ENCODE data around the gene IGF2.
A peak's percentile ranks its signal among the peaks of the same experiment; 100 is the strongest.

IGF2 gene

DNA sequence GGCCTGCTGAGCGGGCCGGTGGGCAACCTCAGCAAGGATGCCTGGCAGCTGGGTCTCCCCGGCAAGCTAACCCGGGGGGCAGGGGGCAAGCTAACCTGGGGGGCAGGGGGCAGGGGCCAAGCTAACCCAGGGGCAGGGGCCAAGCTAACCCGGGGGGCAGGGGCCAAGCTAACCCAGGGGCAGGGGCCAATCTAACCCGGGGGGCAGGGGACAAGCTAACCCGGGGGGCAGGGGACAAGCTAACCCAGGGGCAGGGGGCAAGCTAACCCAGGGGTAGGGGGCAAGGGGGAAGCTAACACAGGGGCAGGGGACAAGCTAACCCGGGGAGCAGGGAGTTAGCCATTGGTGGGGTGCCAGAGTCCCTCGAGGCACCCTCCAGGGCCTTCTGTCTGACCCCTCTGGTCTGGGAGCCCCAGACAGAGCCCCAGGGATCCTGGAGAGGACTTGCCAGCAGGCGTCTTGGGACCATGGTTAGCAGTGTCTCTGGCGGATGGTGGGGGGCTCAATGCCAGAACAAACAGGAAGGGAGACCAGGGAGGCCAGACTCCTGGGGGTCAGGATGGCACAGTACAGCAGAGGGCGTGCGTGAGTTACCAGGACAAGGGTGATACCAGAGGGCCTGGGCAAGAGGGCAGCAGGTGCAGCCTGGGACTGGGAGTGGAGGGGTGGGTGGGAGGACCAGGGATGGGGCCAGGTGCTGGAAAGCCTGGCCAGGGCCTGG lies 16.1 kb downstream of the IGF2 start:
- DNase-seq (ENCODE audit: low spot score) = no peak

DNA sequence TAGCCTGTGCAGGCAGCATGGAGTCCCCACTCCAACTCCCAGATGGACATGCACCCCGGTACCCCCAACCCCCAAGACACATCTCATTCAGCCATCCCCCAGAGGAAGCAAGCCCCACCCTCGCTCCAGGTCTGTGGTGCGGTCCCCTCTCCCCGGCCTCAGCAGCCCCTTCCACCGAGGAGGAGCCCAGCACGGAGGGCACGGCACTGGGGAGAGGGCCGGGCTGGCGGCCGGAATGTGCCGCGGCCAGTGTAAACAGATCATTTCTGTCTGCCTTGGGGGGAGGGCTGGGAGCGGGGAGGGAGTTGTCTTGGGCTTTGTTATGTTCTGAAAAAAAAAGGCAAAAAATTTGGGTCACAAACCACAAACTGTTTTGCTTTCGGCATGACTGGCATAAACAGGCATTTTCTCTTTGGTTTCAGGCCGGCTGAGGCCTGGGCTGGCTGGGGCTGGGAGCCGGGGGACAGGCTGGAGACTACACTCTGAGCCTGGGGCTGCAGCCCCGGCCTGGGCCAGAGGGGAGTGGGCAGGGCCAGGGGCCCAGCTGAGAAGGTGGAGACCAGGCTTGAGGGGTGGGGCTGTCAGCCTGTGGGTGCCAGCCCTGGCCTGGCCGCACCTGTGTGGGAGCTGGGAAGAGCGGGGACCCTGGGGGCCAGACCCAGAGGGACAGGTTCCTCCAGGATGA lies 16.8 kb downstream of the IGF2 start:
- peak; percentile 67 for DNase-seq (ENCODE audit: low spot score)

DNA sequence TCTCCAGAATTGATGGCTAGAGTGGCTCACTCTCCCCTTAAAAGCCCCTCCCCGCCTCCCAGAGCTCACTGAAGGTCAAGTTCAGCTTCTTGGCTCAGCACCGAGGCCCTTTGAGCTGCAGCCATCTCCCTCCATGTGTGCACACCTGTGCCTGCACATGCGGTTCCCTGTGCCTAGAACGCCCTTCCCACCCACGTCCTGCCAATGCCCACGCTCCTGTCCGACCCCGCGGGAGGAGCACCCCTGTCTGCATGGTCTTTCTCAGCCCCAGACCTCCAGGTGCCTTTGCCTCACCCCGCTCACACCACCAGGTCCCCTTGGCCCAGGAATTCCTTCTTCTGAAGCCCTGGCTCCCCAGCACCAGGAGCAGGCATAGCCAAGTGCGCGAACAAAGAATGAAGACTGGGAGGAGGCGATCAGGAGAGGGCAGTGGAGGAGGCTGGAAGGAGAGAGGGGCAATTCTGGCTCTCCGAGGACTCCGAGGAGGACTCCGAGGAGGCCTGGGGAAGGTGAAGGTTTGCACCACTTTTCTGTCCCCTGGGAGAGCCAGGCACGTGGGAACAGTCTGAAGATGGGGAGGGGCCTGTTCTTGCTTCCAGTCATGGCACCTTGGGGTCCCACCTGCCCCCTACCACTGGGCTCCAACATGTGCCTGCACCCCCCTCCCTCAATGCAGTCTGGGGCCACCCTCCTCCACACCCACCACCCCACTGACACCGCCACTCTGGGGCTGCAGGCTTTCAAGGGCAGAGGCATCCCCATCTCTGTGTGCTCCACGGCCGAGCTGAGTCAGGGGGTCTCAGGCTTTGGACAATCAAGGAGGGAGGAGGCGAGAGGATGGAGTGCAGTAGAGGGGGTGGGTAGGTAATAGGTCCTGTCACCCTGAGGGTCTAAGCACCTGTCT lies 17.7 kb downstream of the IGF2 start:
- DNase-seq (ENCODE audit: low spot score) = no peak

DNA sequence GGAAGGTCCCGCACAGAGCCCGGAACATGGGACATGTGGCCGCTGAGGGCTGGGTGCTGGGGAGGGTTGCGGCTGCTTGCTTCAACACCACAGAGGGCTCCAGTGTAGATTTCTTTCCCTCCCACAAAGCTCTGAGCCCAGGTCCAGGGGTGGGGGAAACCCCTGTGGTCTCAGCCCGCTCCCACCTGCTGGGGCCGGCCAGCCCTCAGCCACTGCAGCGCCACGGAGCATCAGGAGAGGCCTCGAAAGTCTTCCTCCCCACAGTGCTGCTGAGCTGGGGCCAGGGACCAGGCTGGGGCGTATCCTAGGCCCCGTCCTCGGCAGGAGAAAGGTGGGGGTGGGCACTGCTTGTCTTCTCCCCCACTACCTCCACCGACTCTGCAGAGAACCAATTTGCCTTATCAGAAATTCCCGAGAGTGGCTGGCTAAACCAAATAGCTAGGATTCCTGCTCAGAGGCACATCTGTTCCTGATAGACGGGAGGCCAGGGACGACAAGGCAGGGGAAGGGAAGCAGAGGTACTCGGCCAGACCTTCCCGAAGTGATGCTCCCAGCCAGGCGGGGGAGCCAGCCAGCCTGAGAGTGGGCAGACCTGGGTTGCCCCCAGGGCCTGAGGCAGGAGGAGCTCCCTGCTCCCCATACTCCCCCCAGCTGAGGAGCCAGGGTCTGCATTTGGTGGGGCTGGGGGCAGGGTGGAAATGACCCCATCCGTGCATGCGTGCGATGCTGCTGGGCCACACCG lies 18.7 kb downstream of the IGF2 start:
- DNase-seq (ENCODE audit: low spot score) = peak; percentile 70

DNA sequence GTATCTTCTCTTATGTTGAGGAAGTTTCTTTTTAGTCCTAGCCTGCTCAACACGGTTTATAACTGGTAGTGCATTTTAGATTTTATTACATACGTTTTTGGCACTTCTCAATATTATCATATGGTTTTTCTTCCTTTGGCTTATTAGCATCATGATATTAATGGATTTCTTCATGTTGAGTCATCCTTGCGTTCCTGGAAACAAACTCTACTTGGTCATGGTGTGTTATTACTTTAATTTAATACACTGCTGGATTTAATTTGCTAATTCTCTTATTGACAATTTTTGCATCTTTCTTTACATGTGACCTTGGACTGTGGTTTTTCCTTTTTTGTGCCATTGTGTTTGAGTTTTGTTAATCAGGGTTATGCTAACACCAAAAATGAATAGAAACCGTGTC lies 20.5 kb downstream of the IGF2 start:
- DNase-seq (ENCODE audit: low spot score) = no peak

DNA sequence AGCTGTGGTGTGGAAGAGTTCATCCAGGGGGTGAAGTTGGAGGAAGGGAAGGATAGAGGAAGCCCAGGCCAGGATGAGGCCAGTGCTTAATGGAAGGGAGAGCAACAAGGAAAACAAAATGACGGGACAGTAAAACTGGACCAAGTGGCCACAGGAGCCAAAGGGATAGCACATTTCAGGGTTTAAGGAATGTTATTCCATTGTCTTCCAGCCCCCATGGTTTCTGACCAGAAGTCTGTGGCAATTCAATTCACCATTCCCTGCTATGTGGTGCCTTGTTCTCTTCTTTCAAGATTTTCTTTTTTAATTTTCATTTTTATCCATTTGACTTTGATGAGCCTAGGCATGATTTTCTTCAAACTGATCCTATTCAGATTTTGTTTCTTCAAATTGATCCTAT lies 22.5 kb downstream of the IGF2 start:
- DNase-seq (ENCODE audit: low spot score) = no peak

DNA sequence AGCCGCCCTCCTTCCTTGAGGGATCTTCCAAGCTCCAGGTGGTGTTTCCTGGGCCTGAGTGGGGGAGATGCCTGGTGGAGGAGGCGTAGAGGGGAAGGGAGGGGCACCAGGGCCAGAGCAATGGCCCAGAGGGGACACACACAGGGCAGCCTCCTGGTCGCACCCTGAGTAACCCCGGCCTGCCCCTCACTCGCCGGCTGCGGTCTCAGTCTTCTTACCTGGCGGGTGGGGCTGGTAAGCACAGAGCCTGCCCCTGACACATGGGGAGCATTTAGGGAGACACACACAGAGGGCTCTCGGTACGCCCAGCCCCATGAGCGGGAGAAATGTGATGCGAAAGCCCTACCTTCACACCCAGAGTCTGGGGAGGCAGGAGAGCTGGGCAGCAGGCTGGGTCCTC lies 23.9 kb downstream of the IGF2 start:
- DNase-seq (ENCODE audit: low spot score) = no peak

DNA sequence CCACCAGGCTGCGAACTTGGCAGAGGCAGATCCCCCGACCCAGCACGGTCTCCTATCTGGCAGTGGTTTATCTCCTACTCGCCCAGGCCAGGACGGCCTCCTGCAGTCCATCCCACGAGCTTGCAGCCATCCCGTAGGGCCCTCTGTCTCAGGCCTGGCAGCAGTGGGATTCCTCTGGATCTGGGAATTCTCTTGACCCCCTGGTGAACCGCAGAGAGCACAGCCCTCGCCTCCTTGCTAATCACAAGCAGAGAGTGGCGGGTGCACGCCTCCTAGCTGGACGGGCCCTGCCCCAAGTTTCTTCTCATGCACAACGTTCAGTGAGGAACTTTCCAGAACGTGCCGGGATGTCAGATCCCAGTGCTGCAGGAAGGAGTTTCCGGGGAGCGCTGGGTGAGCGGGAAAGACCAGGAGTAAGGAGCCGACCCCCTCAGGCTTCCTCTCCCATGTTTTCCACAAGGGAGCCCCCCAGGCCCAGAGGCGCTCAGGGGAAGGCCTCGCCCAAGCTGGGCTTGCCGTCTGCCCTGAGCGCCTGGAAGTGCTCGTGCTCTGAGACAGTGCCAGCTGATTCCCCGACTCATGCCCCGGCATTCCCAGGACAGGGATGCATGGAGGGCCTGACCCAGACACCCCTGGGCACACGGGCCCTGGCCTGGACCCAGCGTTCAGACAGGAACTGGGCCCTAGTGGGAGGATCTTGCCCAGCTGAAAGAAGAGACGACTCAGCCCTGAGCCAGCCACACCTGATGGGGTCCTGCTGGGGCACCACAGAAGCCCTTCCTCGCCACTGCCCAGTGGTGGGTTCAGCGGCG lies 24.6 kb downstream of the IGF2 start:
- DNase-seq (ENCODE audit: low spot score) = no peak

DNA sequence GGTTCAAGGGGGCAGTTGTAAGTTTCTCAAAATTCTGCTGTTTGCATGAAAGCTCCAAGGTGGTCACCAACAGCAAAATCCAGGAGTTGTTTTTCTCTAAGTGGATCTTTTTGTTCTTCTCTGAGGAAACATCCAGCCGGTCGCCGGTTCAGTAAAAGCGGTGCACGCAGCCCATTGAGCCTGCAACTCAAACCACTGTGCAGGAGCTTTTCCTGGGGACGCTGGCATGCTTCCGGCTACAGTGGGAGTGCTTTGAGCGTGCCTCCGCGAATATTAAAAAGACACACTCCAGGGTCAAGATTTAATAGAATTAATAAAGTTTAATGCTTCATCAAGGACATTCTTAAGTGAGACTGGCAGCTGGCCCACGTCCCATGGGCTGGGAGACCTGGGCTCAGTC lies 25.4 kb downstream of the IGF2 start:
- no peak for DNase-seq (ENCODE audit: low spot score)

DNA sequence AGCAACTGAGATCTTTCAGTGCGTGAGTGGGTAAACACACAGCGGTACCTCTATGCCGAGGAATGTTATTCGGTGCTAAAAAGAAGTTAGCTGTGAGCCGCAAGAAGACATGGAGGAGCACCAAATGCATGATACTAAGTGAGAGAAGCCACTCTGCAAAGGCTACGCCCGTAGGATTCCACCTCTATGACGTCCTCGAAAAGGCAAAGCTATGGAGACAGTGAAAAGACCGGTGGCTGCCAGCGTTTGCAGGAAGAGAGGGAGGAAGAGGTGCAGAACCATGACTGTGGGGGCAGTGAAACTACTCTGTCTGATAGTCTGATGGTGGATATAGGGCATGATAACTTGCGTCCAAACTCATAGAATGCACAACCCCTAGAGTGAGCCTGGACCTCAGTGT lies 28.7 kb downstream of the IGF2 start:
- DNase-seq (ENCODE audit: low spot score) = no peak

DNA sequence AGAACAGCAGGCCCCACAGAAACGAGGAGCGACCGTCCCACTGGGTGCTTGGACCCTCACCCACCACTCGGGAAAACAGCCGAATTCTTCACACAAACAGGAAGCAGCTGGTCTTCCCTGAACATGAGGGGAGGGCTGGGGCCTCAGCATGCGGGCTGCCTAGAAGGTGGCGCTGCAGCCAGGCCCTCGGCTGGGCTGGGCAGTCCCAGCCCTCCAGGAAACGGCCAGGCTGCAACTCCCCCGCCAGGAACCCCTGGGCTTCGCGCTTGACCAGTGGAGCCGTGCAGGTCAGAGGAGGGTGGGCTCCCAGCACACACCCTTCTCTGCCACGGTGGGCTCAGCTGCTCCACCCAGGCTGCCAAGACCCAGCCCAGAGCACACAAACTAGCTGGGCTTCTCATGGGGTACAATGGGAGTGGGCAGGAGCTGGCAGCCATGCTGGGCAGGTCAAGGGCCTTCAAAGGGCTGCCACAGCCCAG lies 29.6 kb downstream of the IGF2 start:
- no peak for DNase-seq (ENCODE audit: low spot score)

DNA sequence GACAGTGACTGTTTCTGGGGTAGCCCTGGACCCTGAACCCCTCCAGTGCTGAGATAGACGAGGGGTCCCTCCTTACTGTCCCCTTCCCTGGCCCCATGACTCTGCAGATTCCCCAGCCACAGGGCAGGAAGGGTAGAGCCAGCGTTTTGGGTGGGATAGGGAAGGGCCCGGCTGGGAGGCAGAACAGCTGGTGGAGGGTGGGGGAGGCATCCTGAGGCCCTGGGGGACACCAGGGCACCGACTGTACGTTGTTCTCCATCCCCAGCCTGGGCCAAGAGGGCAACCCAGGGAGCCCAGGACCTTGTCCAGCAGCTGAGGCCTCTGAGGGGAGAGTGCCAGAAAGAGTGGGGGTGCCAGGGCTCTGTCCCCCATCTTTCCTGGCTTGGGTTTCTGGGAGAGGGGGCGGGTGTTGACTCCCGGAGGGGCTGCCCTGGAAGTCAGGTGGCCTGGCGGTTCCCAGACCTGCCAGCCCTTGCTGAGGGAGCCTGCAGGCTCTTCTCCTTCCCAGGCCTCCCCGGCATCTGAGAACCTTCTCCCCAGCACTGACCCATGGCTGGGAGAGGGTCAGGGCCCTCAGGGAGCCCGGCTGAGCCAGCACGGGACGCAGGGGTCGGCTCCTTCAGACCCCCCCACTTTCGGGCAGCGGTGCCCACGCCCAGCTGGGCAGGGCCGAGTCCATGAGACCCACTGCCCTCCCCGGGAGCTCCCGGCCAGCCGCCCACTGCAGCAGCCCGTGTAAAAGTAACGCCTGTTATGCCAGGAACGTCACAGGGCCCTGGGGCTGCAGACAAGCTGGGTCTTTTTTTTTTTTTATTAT lies 30.3 kb downstream of the IGF2 start:
- no peak for DNase-seq (ENCODE audit: low spot score)

DNA sequence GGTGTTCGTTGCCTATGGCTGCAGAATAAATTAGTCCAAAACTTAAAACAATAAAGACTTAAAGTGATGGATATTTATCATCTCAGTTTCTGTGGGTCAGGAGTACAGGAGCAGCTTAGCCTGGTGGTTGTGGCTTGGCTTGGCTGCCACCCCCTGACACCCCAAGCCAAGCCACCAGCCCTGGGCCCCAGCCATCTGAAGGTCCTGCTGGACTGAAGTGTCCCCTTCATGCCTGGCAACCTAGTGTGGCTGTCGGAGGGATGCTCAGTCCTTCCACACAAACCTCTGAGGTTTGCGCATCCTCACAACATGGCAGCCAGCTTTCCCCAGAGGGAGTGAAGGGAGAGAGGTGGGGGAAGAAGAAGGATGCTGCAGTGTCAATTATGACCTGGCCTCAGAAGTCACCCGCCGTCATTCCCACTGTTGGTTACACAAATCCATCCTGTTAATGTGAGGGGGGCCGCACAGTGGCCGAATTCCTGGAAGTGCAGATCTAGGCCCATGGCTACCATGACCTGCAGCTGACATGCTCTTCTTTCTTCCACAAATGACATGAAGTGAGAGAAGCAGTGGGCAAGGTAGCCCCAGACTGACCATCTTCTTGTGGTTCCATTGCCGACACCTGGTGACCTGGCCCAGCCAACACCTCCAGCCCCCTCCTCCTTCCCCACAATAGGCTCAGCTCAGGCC lies 31.1 kb downstream of the IGF2 start:
- no peak for DNase-seq (ENCODE audit: low spot score)

DNA sequence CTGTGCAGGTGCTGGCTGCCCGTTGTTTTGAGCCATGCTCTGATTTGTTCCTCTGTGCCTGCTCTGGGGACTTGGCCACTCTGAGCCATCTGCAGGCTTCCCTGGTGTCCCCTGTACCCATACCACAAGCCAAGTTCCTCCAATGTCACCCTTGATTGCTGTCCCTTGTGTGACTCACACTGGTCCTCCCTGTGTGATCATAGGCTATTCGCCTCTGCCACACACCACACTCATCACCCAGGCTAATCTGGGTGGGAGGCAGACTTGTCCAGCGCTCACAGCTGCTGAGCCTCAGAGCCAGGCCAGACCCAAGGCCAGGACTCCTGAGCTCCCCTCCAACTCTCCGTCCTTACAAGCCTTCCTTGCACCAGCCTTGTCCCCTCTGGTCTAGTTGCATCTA lies 31.7 kb downstream of the IGF2 start:
- no peak for DNase-seq (ENCODE audit: low spot score)

DNA sequence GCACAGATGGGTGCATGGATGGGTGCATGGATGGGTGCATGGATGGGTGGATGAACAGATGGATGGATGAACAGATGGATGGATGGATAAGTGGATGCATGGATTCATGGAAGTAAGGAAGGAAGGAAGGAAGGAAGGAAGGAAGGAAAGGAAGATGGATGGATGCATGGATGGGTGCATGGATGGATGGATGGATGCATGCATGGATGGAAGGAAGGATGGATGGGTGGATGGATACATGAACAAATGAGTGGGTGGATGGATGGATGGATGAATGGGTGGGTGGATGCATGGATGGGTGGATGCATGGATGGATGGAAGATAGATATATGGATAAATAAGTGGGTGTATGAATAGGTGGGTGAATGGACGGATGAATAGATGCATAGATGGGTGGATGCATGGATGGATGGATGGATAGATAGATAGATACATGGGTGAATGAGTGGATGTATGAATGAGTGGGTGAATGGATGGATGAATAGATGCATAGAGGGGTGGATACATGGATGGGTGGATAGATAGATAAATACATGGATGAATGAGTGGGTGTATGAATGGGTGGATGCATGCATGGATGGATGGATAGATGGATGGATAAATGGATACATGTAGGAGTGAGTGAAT lies 32.5 kb downstream of the IGF2 start:
- no peak for DNase-seq (ENCODE audit: low spot score)

DNA sequence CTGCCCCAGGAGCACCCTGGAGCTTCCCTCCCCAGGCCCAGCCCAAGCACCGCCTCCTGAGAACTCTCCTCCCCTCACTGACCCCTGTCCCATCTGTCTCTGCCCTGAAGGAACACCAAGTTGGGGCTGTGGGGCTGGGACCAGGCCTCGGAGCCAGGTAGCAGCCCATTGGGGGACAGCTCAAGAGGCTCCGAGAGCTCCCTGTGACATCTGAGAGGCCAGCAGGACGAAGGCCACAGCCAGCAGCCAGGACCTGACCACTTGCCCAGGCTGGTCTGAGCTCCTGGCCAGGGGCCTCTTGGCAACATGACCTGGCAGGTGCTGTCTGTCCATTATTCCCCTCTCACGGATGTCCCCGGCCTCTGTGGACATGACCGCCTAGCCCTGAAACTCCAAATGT lies 33.7 kb downstream of the IGF2 start:
- no peak for DNase-seq (ENCODE audit: low spot score)

DNA sequence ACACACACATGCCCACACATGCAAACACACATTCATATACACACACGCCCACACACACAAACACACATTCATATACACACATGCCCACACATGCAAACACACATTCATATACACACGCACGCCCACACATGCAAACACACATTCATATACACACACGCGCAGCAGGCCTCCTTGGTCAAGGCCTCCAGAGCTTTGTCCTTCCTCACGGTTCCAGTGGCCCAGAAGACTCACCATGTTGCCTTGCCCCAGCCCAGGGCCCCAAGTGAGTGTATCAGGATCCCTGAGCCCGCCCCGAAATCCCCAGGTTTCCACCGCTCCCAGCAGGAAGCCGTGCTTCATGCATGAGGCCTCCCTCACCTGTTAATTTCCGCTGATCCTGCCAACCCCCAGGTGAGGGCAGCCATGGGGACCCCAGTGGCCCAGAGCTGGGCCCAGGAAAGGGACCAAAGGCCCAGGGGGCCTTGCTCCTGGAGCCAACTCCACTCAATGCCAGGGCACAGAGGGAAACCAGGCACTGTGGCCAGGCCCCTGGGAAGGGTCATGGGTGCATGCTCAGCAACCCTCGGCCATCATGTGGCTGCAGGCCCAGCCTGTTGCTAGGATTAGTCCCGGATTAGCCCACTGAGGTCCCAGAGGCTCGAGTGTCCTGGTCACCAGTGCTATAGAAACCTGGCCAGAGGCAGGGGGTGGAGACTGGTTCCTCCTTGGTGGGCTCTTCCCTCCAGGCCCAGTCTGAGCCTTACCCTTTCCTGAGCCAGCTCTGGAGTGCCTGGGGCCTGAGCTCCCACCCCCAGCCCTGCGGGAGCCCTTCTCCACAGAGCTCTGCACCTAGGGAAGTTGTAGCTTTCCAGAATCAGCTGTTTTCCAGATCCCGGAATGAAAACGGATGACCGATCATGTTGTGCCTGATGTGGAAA lies 34.4 kb downstream of the IGF2 start:
- no peak for DNase-seq (ENCODE audit: low spot score)
